Esophagus mucosa (tissue), 1 donor: ENCODE measurements around the gene ARNT2. TPM values are rescaled to one million over a fixed set of nuclear protein-coding genes. Genes with fewer than 3 reads are reported as not detected.

Experiments used
- ATAC-seq: fragments of 200-7000 bp; cut with Tn5 transposase; one replicate; pipeline ENCODE4 v1.9.1; 2020
- total RNA-seq: library from RNA; stranded (reverse); gene quantifications from one replicate; pipeline ENCODE4 v1.2.4, GENCODE V29; 2023
- donor health status: DM: yes; HTN: yes; CAD: no.

The ARNT2 gene
- total RNA-seq, 1 donor from 2014 or later = 0.64 TPM

DNA sequence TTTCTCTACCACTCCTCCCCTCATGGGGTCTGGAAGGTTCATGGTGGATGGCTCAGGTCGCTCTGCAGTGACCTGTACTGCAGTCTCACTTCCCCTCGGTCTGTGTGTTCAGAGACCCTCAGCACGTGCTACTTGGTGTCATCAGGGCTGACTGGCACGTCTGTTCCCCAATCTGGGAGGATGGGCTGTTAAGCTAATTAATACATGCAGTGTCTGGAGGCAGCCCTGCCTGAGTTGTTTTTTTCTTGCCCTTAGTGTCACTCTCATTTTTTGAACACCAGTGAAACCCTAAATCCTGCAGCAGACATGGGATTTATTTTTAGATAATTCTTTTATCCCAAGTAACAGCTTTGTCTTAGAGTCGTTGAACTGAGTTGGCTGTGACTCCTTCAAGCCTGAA is 64.6 kb downstream of the ARNT2 start:
- ATAC-seq = no peak

GRCh38 chr15:80471881-80472280 is 67.7 kb downstream of the ARNT2 start:
- ATAC-seq = no peak

GRCh38 chr15:80473286-80474223 is 69.4 kb downstream of the ARNT2 start:
- ATAC-seq = no peak

DNA sequence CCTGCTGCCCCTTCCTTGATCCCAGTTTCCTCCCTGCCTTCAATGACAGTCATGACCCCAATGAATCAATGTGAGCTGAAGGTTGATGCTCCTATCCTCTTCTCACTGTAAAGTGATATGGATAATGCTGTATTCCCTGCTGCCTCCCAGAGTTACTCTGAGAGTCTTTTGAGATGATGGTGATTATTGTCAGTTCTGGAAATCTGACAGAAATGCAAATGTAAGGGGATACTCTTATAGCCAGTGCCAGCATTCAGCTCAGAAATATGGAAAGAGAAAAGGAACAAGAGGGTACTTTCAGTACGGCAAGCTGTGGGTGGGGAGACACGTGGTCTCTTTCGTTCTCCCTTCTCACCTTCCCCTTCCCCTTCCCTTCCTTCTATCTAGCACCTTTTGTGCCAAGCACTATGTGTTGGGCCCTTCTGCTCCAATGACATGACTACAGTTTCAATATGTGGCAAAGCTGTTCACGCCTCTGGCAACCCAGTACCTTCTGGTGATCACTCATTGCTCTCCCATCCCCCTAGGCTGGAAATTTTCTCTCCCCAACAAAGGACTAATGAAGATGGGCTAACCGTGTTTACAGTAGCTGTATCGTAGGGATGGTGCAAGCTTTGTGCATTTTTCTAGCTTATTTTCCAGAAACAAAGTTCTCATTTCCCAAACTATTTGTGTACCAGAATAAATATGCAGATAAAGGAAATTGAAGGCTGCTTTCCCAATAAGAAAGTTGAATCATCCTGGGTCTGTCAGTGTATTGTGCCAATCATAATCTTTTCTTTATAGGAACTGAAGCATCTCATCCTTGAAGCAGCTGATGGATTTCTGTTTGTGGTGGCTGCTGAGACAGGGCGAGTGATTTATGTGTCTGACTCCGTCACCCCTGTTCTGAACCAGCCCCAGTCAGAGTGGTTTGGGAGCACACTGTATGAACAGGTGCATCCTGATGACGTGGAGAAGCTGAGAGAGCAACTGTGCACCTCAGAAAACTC is 70.3 kb downstream of the ARNT2 start:
- ATAC-seq = no peak

DNA sequence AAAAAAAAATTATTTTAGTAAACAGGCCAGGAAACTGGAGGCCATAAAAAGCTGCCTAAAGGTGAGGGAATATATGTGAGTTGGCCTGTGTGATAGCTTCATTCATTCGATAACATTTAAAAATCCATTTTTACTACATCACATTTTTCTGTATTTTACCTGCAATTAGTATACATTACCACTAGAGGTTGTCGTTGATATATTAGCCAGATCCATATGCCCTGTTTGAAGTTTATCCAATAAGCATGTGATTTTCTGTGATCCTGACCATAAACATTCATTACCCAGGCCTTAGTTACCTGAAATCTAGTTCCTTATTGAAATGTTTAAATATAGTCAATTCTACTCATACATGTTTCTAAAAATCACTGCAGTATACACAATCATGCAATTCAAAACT is 71.4 kb downstream of the ARNT2 start:
- ATAC-seq = no peak

DNA sequence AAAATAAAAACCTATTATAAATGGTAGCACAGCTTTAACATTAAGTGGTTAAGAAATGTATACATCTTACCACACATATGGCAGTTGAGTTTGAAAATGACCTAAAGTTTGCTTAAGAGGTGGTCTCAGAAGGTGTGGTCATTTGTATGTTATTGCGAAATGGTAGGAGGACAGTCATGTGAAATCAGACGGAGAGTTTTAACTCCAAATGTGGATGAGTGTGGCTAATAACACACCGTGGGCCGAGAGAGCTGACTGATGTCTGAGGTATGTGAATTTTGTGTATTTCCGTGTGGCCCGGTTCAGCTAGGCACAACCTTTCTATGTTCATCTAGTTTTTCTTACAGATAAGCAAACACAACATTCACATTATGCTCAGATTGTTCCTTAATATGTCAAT is 71.9 kb downstream of the ARNT2 start:
- no peak for ATAC-seq

GRCh38 chr15:80478075-80478474 is 73.9 kb downstream of the ARNT2 start:
- no peak for ATAC-seq

- ATAC-seq = no peak
Observed at GRCh38 chr15:80479191-80479590, 75.0 kb downstream of the ARNT2 start.

DNA sequence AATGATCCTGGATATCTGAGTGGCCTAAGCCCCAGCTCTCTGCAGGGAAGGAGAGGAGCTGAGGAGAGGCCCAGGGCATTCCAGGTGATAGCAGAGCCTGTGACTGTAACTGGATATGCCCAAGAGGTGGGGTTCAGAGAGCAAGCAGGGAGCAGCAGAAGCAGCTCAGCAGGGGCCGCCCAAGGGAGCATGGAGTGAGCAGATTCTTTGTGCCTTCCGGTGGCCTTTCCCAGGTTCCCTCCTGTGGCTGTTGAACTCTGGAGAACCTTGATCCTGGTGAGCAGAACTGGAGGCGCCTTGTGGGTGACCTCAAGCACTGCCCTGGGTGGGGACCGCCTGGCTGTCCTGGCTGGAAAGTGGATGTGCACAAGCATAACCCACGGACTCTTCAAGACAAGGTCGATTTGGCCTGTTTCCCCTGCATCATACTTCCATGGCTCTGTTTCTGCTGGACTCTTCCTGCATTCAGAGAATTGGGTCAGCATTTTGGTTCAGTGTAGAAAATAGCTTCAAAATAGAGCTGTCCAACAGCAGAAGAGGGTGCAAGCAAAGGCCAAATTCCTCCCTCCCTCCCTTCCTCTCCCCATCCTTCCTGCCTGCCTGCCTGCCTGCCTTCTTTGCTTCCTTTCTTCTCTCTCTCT is 76.1 kb downstream of the ARNT2 start:
- ATAC-seq = no peak

- no peak for ATAC-seq
Observed at GRCh38 chr15:80480909-80481308, 76.7 kb downstream of the ARNT2 start.

- no peak for ATAC-seq
Observed at GRCh38 chr15:80482696-80483095, 78.5 kb downstream of the ARNT2 start.

- ATAC-seq = no peak
Observed at GRCh38 chr15:80483725-80484161, 79.6 kb downstream of the ARNT2 start.

GRCh38 chr15:80484333-80484864 is 80.2 kb downstream of the ARNT2 start:
- ATAC-seq = no peak

- ATAC-seq = no peak
Observed at GRCh38 chr15:80485370-80486164, 81.4 kb downstream of the ARNT2 start.

DNA sequence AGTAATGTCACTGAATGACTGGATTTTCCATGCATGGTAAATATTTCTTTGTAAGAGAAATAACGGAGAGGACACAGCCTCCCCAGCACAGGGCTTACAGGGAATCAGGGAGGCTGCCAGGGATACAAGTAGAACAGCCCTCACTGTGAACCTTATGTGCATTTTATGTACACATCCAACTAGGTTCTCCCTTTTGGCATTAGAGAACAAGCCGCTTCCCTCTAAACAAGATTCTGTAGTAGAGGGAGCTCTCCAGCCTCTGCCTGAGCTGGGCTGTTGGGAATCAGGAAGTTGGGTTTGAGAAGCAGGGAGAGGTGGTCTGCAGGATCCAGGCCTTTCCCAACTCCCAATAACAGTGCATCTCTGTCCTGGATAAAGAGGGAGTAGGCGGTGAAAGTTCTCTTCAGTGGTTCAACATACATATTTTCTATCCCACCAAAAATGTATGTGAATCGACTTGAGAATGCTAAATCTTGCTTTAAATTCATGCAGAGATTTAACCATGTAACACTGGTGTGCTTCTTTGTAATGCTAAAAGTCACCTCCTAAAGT is 83.7 kb downstream of the ARNT2 start:
- no peak for ATAC-seq

DNA sequence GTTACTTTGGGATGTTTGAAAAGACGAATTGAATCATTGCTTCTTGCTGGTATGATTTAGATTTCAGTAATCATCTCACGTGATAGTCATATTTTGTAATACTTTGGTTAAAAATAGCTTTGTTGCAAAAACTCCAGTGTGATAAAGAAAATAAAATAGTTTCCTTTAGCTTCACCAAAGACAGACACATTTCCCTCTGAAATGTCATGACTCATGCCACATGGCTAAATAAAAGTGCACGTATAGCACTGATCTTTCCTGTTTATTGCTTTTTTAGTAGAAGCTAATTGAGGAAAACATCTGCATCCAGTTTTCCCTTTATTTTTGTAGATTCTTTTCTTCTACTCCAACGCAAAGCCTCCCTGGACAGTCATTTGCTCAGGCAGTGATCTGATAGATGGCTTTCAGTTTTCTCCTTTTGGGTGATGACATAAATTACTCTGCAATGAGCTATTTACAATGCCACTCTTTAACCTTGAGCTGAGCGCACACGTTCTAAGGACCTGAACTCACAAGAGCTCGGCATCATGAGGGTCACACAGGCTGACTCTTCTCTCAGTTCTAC is 84.9 kb downstream of the ARNT2 start:
- no peak for ATAC-seq

- no peak for ATAC-seq
Observed at GRCh38 chr15:80490431-80490990, 86.3 kb downstream of the ARNT2 start.

GRCh38 chr15:80491163-80491847 is 87.1 kb downstream of the ARNT2 start:
- no peak for ATAC-seq

- ATAC-seq = no peak
Observed at GRCh38 chr15:80492409-80492808, 88.2 kb downstream of the ARNT2 start.

- ATAC-seq = no peak
Observed at GRCh38 chr15:80492874-80493273, 88.7 kb downstream of the ARNT2 start.
